Hepatocyte (in vitro differentiated cells): ENCODE measurements around the gene RNF6.

ENCODE experiments used
- CTCF ChIP-seq: fragments of 200-600 bp; sonication (generic); IDR thresholded peaks from 2 replicates; pipeline ENCODE4 v1.5.1; 2016; ENCODE audit warnings: antibody characterized with exemption, mild to moderate bottlenecking; ENCODE audit not compliant: poor library complexity
- EZH2 ChIP-seq: fragments of 200-600 bp; sonication (generic); IDR thresholded peaks from 2 replicates; pipeline ENCODE4 v1.6.1; 2016; ENCODE audit warnings: antibody characterized with exemption, mild to moderate bottlenecking, borderline replicate concordance
- EZH2phosphoT487 ChIP-seq: fragments of 200-600 bp; sonication (generic); IDR thresholded peaks from one replicate; pipeline ENCODE4 v1.6.1; 2018; ENCODE audit warnings: antibody characterized with exemption, mild to moderate bottlenecking, low read depth, moderate library complexity; ENCODE audit not compliant: unreplicated experiment, severe bottlenecking

- TF ChIP-seq CTCF (no peak), EZH2phosphoT487 (no peak), EZH2 (no peak)
Observed at GRCh38 chr13:26163812-26164211, 58.3 kb downstream of the RNF6 start.
